Skeletal muscle cell (primary cell): ENCODE results near the gene NEK11.
A peak's percentile ranks its signal among the peaks of the same experiment; 100 is the strongest.
"Not testable (repeated sequence)": the region's sequence is repeated elsewhere in the genome, so short reads cannot be mapped to it uniquely, and the experiment has no call there.

Source experiments
- DNase-seq: peaks from one replicate; pipeline ENCODE4 v3.0.0-alpha.2; 2010; ENCODE audit warnings: low read depth
- H3K4me3 ChIP-seq: 2 replicates; pipeline ENCODE4 v1.5.1; 2011; ENCODE audit warnings: low read depth, mild to moderate bottlenecking, control low read depth, low read length, moderate library complexity

NEK11 gene

DNA sequence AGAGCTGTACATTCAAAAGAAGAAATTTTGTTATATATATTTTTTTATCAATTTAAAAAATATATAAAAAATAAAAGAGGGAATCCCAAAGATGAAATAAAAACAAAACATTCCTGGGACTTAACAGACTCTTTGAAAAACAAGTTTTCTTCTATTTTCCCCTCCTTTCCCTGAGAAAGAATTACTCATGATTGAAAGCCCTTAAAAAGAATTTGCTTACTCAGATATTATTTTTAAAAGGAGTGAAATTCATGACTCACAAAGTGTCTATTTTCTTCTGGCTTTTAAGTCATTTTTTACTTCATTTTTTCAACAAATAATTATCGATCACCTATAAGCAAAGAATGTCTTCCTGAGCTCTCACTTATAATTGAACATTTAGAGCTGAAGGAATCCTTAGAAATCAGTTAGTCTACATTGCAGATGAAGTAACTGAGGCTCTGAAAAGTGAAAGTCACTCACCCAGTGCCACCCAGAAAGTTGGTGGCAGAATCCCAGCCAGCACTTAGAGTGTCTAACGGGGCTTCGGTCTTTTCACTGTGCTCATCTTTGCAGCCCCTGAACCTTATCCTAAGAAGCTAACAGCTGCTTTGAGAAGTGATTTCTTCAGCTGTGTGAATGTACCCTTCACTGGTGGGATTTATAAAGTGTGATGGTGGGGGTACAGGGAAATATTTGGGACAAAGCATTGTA, 312.4 kb downstream of the NEK11 start:
- no peak overlapping the region for H3K4me3 ChIP-seq
- no peak for DNase-seq

GRCh38 chr3:131341761-131342160, 315.1 kb downstream of the NEK11 start:
- no peak overlapping the region for H3K4me3 ChIP-seq

GRCh38 chr3:131348911-131349310, 322.2 kb downstream of the NEK11 start:
- no peak for DNase-seq
- no peak overlapping the region for H3K4me3 ChIP-seq

More at GRCh38 chr3:131341761-131342160, 315.1 kb downstream of the NEK11 start:
- no peak for DNase-seq

GRCh38 chr3:131349454-131349853, 322.8 kb downstream of the NEK11 start:
- H3K4me3 ChIP-seq = no peak overlapping the region
- no peak for DNase-seq

DNA sequence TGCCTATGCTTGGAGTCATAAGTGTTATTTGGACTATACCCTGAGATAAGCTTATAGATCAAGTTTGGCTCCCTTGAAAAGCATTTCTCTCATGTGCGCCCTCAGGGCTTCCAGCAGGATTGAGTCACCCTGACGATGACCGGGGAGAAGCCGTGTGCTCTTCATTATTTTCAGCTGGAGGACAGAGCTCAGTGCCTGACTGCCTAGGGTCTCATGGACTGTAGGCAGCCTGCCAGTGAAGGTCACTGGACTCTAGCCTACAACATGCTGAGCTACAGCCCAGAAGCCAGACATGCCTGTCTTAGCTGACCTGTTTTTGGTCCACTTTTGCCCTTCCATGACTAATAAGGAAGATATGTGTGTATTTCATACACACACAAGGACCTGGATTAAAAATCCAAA, 323.3 kb downstream of the NEK11 start:
- DNase-seq = no peak
- H3K4me3 ChIP-seq = no peak overlapping the region

- no peak overlapping the region for H3K4me3 ChIP-seq
- DNase-seq = peak; percentile 26
These were observed 323.8 kb downstream of the NEK11 start for GRCh38 chr3:131350506-131350905.

DNA sequence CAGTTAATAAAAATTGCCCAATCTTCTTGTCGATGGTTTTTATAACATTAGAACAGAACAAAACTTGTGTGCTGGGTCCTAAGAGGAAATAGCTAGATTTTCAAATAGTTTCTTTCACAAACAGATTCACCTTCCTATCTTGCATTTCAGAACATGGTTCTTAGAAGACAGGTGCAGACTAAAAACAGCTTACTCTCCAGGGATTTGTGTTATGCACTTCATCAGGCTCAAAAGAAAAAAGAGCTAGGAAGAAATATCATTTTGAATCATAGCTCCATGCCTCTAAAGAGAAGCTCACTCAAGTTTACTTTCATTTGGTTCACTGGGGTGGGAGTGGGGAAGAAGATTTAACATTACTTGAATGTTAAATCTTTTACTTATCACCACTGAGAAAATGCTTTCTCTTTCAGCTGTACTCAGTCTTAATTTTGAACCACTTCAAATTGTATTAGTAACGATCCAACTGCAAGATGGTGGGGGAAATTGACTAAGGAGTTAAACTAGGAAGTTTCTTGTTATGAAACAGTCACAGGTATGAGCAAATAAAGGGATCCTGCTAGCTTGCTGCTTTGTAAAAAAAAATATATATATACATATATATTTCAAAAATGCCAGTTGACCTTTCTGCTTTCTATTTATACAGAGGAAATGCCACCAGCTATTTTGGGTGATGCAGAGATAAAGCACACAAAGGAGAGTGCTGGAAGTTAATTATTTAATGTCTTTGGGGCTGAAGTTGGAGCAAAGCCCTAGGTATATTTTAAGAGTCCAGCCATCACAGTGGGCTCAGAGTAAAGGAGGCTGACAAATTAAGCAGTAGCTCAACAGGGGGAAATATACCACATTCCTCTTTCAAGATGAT, 326.6 kb downstream of the NEK11 start:
- DNase-seq = no peak
- no peak overlapping the region for H3K4me3 ChIP-seq

DNA sequence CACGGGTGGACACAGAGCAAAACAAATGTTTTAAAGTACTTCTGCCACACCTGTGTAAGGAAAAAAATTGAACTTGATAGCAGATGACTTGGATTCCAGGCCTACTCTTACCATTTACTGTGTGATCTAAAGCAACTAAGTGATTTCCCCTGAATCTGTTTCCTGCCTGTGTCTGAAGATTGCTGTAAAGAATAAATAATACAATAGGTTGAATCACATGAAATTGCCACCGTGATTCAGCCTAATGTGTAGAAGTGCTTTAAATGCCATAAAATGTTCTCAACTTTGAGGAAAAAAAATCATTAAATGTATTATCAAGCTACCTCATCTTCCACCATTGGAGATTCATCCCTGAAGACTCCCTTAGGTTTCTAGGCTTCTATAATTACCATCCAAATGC, 327.3 kb downstream of the NEK11 start:
- DNase-seq = no peak
- no peak overlapping the region for H3K4me3 ChIP-seq

DNA sequence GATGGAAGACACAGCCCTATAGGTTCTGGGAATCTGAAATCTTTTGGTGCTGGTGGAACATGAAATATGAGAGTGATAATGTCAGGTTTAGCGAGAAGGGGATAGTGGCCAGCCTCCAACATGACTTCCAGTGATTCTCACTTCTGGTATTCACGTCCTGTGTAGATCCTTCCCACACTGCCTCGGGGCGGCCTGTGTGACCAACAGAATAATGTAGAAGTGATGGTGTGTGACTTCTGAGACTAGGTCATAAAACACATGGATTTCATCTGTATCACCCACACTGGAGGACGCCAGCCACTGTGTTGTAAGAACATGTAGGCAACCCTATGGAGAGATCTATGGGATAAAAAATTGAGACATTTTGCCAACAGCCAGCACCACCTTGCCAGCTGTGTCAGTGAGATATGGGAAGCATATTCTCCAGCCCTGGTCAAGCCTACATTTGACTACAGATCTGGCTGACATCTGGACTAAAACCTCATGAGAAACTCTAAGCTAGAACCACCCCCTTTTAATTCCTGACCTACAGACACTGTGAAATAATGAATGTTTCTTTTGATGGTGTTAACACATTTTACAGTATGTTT, 329.4 kb downstream of the NEK11 start:
- no peak for DNase-seq
- H3K4me3 ChIP-seq = no peak overlapping the region

GRCh38 chr3:131357275-131357674, 330.6 kb downstream of the NEK11 start:
- no peak overlapping the region for H3K4me3 ChIP-seq
- DNase-seq = no peak

DNA sequence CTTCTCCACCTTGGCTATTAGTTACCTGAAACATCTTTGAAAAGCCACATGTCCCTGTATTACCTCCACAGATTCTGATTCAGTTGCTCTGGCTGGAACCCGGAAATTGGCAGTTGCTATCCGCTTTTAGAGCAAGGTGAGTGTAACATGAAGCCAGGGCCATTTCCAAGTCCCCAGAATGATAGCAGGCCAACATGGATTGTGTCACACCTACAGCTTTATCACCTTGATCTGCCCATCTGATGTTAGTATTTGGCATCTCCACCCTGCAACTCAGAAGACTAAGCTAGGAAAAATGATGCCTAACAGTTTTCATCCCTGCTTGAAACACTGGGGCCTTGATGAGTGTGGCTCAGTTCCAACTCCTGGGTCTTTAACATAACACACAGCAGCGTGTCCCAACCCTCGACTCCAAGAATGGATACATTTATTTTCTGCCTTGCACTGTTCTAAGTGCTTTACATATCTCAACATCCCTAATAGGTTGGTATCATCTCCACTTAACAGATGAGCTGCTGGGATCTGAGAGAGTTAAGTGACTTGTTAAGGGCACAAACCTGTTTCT, 333.6 kb downstream of the NEK11 start:
- no peak for DNase-seq
- H3K4me3 ChIP-seq = no peak overlapping the region

GRCh38 chr3:131361066-131361463, 334.4 kb downstream of the NEK11 start:
- not testable (repeated sequence) for DNase-seq

GRCh38 chr3:131361464-131362421, 335.1 kb downstream of the NEK11 start:
- H3K4me3 ChIP-seq = peak overlapping the region; percentile 44
- DNase-seq = no peak

More at GRCh38 chr3:131361066-131361463, 334.4 kb downstream of the NEK11 start:
- H3K4me3 ChIP-seq = not testable (repeated sequence)

GRCh38 chr3:131363275-131363674, 336.6 kb downstream of the NEK11 start:
- no peak overlapping the region for H3K4me3 ChIP-seq
- DNase-seq = no peak

- no peak for DNase-seq
- no peak overlapping the region for H3K4me3 ChIP-seq
These were observed 344.4 kb downstream of the NEK11 start for GRCh38 chr3:131370935-131371687.

DNA sequence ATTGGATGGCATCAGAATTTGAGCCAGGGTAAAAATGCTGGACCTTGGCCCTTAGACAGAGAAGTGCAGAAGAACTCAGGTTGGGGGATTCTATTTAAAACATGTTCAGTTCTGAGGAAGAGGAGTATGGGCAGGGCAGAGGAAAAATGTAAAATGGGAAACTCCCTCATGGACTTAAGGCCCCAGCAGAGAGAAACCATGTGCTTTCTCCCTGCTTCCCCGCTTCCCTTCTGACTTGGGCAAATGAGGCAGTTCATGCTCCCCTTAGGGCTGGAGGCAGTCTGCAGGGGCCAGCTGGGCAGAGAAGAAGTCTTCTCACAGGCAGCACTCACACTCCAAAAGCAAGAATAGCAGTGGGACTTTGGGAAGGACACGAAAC, 345.0 kb downstream of the NEK11 start:
- H3K4me3 ChIP-seq = no peak overlapping the region
- DNase-seq = no peak

DNA sequence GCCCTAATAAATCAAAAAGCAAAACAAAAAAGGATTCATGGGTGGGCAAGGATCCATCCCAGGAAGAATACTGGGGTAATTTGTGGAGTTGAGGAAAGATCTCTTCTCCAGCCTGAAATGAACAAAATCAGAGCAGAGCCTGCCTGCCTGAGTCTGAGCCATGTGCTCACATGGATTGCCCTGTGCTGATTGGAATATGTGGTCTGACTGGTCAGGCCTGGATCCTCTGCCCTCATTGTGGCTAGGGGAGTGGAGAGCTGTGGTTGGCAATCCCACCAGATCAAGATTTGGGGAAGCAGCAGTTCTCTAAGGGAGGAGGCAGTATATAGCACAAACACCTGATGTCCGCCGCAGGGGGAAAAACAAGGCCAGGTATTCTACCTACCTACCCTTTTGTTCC, 348.1 kb downstream of the NEK11 start:
- DNase-seq = no peak
- no peak overlapping the region for H3K4me3 ChIP-seq

GRCh38 chr3:131380821-131381444, 354.3 kb downstream of the NEK11 start:
- H3K4me3 ChIP-seq = peak overlapping the region; percentile 90
- DNase-seq = not testable (repeated sequence)
